LHCN-M2 (cell line): Measurements from ENCODE around the gene DMGDH. TPM values are rescaled to one million over a fixed set of nuclear protein-coding genes. Genes with fewer than 3 reads are reported as not detected.

ENCODE experiments used
- DNase-seq: peaks from one replicate; pipeline ENCODE4 v3.0.0-alpha.2; 2012; ENCODE audit warnings: low read depth
- polyA plus RNA-seq: library from polyadenylated mRNA; unstranded; fragments of >200 nt; gene quantifications from one replicate; pipeline ENCODE4 v1.2.1, GENCODE V29; 2012; ENCODE audit warnings: missing spikeins
- total RNA-seq: library from RNA; depleted of rRNA; stranded (reverse); fragments of >200 nt; gene quantifications from 2 replicates; pipeline ENCODE4 v1.2.3, GENCODE V29; 2014; rRNA removed

Gene DMGDH
- total RNA-seq: 0.13 and 0.17 TPM in 2 replicates
- 0.46 TPM for polyA plus RNA-seq

- peak; percentile 27 for DNase-seq
Measured at GRCh38 chr5:79069488-79070349, at the start of gene DMGDH, which contains the start of gene BHMT2. TSS of gene DMGDH (minus strand) at chr5:79069674. CDS start at chr5:79069620, 54 bp downstream. TSS of gene BHMT2 (plus strand) at chr5:79069767. CDS start at chr5:79069783, 16 bp downstream.

- DNase-seq: no peak
Measured at GRCh38 chr5:79112703-79113058, 43.2 kb upstream of the DMGDH start.

GRCh38 chr5:79111960-79112702, 42.7 kb upstream of the DMGDH start:
- no peak for DNase-seq

GRCh38 chr5:79111387-79111959, 42.0 kb upstream of the DMGDH start, which contains the start of gene BHMT:
TSS of gene BHMT (plus strand) at chr5:79111809. CDS start at chr5:79111886, 77 bp downstream.
- no peak for DNase-seq

- no peak for DNase-seq
Measured at GRCh38 chr5:79109527-79110492, 40.3 kb upstream of the DMGDH start.

- no peak for DNase-seq
Measured at GRCh38 chr5:79108792-79109191, 39.3 kb upstream of the DMGDH start.

GRCh38 chr5:79108086-79108485, 38.6 kb upstream of the DMGDH start:
- DNase-seq: no peak

- peak; percentile 10 for DNase-seq
Measured at GRCh38 chr5:79107020-79107796, 37.7 kb upstream of the DMGDH start.

GRCh38 chr5:79105868-79106267, 36.4 kb upstream of the DMGDH start:
- DNase-seq: no peak

- no peak for DNase-seq
Measured at GRCh38 chr5:79093762-79094161, 24.3 kb upstream of the DMGDH start.

GRCh38 chr5:79091064-79091463, 21.6 kb upstream of the DMGDH start:
- DNase-seq: no peak

- DNase-seq: no peak
Measured at GRCh38 chr5:79088507-79088906, 19.0 kb upstream of the DMGDH start.

- no peak for DNase-seq
Measured at GRCh38 chr5:79086116-79086515, 16.6 kb upstream of the DMGDH start.

- no peak for DNase-seq
Measured at GRCh38 chr5:79081779-79082178, 12.3 kb upstream of the DMGDH start.

GRCh38 chr5:79080804-79081203, 11.3 kb upstream of the DMGDH start:
- no peak for DNase-seq

- DNase-seq: no peak
Measured at GRCh38 chr5:79077680-79078365, 8.3 kb upstream of the DMGDH start.

GRCh38 chr5:79076819-79077218, 7.3 kb upstream of the DMGDH start:
- DNase-seq: no peak

GRCh38 chr5:79075646-79076426, 6.4 kb upstream of the DMGDH start:
- no peak for DNase-seq

GRCh38 chr5:79074641-79075040, 5.2 kb upstream of the DMGDH start:
- peak; percentile 13 for DNase-seq
